ENCODE measurements around the gene SRGAP1. TPM values are rescaled to one million over a fixed set of nuclear protein-coding genes. Genes with fewer than 3 reads are reported as not detected.
"Not testable (repeated sequence)": the region's sequence is repeated elsewhere in the genome, so short reads cannot be mapped to it uniquely, and the experiment has no call there.

The SRGAP1 gene
- total RNA-seq, 1 donor from 2014 or later = 2.2 TPM

GRCh38 chr12:64102339-64102738 is 257.8 kb downstream of the SRGAP1 start:
- no peak for ATAC-seq
- DNase-seq (ENCODE audit: missing footprints) = no peak
- intact Hi-C loops (cut with DNase I) = loop anchor here (10.0 kb wide), 1 partner anchor 72 kb away; no protein-coding TSS in a partner anchor

GRCh38 chr12:64103825-64104740 is 259.6 kb downstream of the SRGAP1 start:
- ATAC-seq (no peak), DNase-seq (ENCODE audit: missing footprints) (no peak)
- intact Hi-C loops (cut with DNase I) = loop anchor here (10.0 kb wide), 1 partner anchor 71 kb away; no protein-coding TSS in a partner anchor

GRCh38 chr12:64105026-64105425 is 260.5 kb downstream of the SRGAP1 start:
- no peak for DNase-seq (ENCODE audit: missing footprints)
- no peak for ATAC-seq
- intact Hi-C loops (cut with DNase I) = loop anchor here (10.0 kb wide), 1 partner anchor 70 kb away; no protein-coding TSS in a partner anchor

GRCh38 chr12:64107776-64108175 is 263.3 kb downstream of the SRGAP1 start:
- intact Hi-C loops (cut with DNase I) = loop anchor here (10.0 kb wide), 1 partner anchor 67 kb away; no protein-coding TSS in a partner anchor
- no peak for ATAC-seq
- DNase-seq (ENCODE audit: missing footprints) = no peak

GRCh38 chr12:64109706-64110105 is 265.2 kb downstream of the SRGAP1 start:
- no peak for DNase-seq (ENCODE audit: missing footprints)
- intact Hi-C loops (cut with DNase I) = loop anchor here (10.0 kb wide), 1 partner anchor 65 kb away; no protein-coding TSS in a partner anchor
- ATAC-seq = no peak

GRCh38 chr12:64110864-64111263 is 266.4 kb downstream of the SRGAP1 start:
- intact Hi-C loops (cut with DNase I) = no loop called here
- DNase-seq (ENCODE audit: missing footprints) = no peak
- no peak for ATAC-seq

- no peak for ATAC-seq
- no peak for DNase-seq (ENCODE audit: missing footprints)
- intact Hi-C loops (cut with DNase I) = no loop called here
Observed at GRCh38 chr12:64116969-64117368, 272.5 kb downstream of the SRGAP1 start.

GRCh38 chr12:64120568-64120967 is 276.1 kb downstream of the SRGAP1 start:
- intact Hi-C loops (cut with DNase I) = no loop called here
- DNase-seq (ENCODE audit: missing footprints) (no peak), ATAC-seq (no peak)

- DNase-seq (ENCODE audit: missing footprints); ATAC-seq; intact Hi-C loops (cut with DNase I): not testable (repeated sequence)
Observed at GRCh38 chr12:64121086-64121485, 276.6 kb downstream of the SRGAP1 start.

GRCh38 chr12:64122154-64122553 is 277.7 kb downstream of the SRGAP1 start:
- no peak for ATAC-seq
- intact Hi-C loops (cut with DNase I) = no loop called here
- DNase-seq (ENCODE audit: missing footprints) = no peak

GRCh38 chr12:64122995-64123394 is 278.5 kb downstream of the SRGAP1 start:
- ATAC-seq (no peak), DNase-seq (ENCODE audit: missing footprints) (no peak)
- intact Hi-C loops (cut with DNase I) = no loop called here

- ATAC-seq = no peak
- no peak for DNase-seq (ENCODE audit: missing footprints)
- intact Hi-C loops (cut with DNase I) = no loop called here
Observed at GRCh38 chr12:64123448-64123847, 278.9 kb downstream of the SRGAP1 start.

- DNase-seq (ENCODE audit: missing footprints) (no peak), ATAC-seq (no peak)
- intact Hi-C loops (cut with DNase I) = no loop called here
Observed at GRCh38 chr12:64124511-64125197, 280.2 kb downstream of the SRGAP1 start.

- intact Hi-C loops (cut with DNase I) = no loop called here
- no peak for ATAC-seq
- peak; percentile 46 for DNase-seq (ENCODE audit: missing footprints)
Observed at GRCh38 chr12:64125913-64126312, 281.4 kb downstream of the SRGAP1 start.

- intact Hi-C loops (cut with DNase I) = no loop called here
- DNase-seq (ENCODE audit: missing footprints) (no peak), ATAC-seq (no peak)
Observed at GRCh38 chr12:64127811-64128210, 283.3 kb downstream of the SRGAP1 start.

- ATAC-seq (no peak), DNase-seq (ENCODE audit: missing footprints) (no peak)
- intact Hi-C loops (cut with DNase I) = no loop called here
Observed at GRCh38 chr12:64128366-64128765, 283.9 kb downstream of the SRGAP1 start.

GRCh38 chr12:64130476-64130875 is 286.0 kb downstream of the SRGAP1 start:
- ATAC-seq; intact Hi-C loops (cut with DNase I); DNase-seq (ENCODE audit: missing footprints): not testable (repeated sequence)

GRCh38 chr12:64131456-64131855 is 287.0 kb downstream of the SRGAP1 start:
- intact Hi-C loops (cut with DNase I); DNase-seq (ENCODE audit: missing footprints); ATAC-seq: not testable (repeated sequence)

- DNase-seq (ENCODE audit: missing footprints); intact Hi-C loops (cut with DNase I); ATAC-seq: not testable (repeated sequence)
Observed at GRCh38 chr12:64132672-64133071, 288.2 kb downstream of the SRGAP1 start.

- ATAC-seq (no peak), DNase-seq (ENCODE audit: missing footprints) (no peak)
- intact Hi-C loops (cut with DNase I) = no loop called here
Observed at GRCh38 chr12:64137117-64137516, 292.6 kb downstream of the SRGAP1 start.

Data from Right ventricle myocardium inferior (tissue), 1 donor.